Stomach (tissue), 9 donors: ENCODE results near the gene TMBIM4. TPM values are rescaled to one million over a fixed set of nuclear protein-coding genes. Genes with fewer than 3 reads are reported as not detected.

Source experiments
- DNase-seq, 2 donors: peaks; one replicate each; pipeline versions ENCODE4 v3.0.0 to v3.0.0-alpha.2; 2013 to 2019
- H3K27ac ChIP-seq, 5 donors: fragments of 200-600 bp in 4 of 5; sonication (generic) in 4 of 5; one replicate each; pipeline ENCODE4 v1.5.1; 2013 to 2019; ENCODE audit warnings: mild to moderate bottlenecking in 1 of 5, moderate library complexity in 1 of 5
- H3K27me3 ChIP-seq, 3 donors: fragments of 200-600 bp; sonication (generic); one replicate each; pipeline ENCODE4 v1.5.1; 2017 to 2019; ENCODE audit warnings: mixed run types in 1 of 3
- H3K36me3 ChIP-seq, 4 donors: fragments of 200-600 bp; sonication (generic); 1 replicate in 3 of 4; 2 replicates in 1 of 4; pipeline ENCODE4 v1.5.1; 2016 to 2019
- H3K4me1 ChIP-seq, 4 donors: fragments of 200-600 bp; sonication (generic); one replicate each; pipeline ENCODE4 v1.5.1; 2016 to 2019
- H3K4me3 ChIP-seq, 4 donors: fragments of 200-600 bp; sonication (generic) in 3 of 4; one replicate each; pipeline ENCODE4 v1.5.1; 2016 to 2019; ENCODE audit warnings: mild to moderate bottlenecking in 1 of 4
- H3K9me3 ChIP-seq, 4 donors: fragments of 200-600 bp; sonication (generic); one replicate each; pipeline ENCODE4 v1.5.1; 2016 to 2019
- EP300 ChIP-seq: sonication (generic); formaldehyde crosslinking; IDR thresholded peaks from one replicate; pipeline ENCODE4 v1.6.1; 2017; ENCODE audit warnings: antibody characterized with exemption
- POLR2A ChIP-seq, 4 donors: fragments of 450-650 bp; IDR thresholded peaks; one replicate each; pipeline ENCODE4 v1.6.1; 2016; ENCODE audit warnings: antibody characterized with exemption in 4 of 4, control low read depth in 2 of 4, mild to moderate bottlenecking in 1 of 4, moderate library complexity in 1 of 4
- POLR2AphosphoS5 ChIP-seq, 3 donors: sonication (generic); formaldehyde crosslinking; IDR thresholded peaks; one replicate each; pipeline ENCODE4 v1.6.1; 2016; ENCODE audit warnings: antibody characterized with exemption in 3 of 3
- WGBS, 5 donors: extraction: QIAGEN DNeasy Blood & Tissue Kit in 3 of 5; methylation state at CpG; one replicate each; pipeline versions ENCODE4 v1.1.5 to v1.1.7; 2013 to 2018; 5-methylcytosine and 5-hydroxymethylcytosine counted together
- intact Hi-C: fragments of 100-400 bp; cut with DNase I; formaldehyde crosslinking; loops from one replicate; pipeline ENCODE4 v1.15.1; 2023; ENCODE audit warnings: low total_unique reads
- polyA plus RNA-seq, 3 donors: library from polyadenylated mRNA; stranded (reverse); fragments of 200-250 nt; gene quantifications; one replicate each; pipeline ENCODE4 v1.2.3, GENCODE V29; 2013
- total RNA-seq, 5 donors: library from RNA; depleted of rRNA; stranded (reverse); fragments of >200 nt; gene quantifications; one replicate each; pipeline versions ENCODE4 v1.1.0 to v1.2.3, GENCODE V29; 2014 to 2016
- TF ChIP-seq, protein P1 (sequence below), 7 experiments: fragments of 450-650 bp in 4 of 7; fragments of 200-600 bp in 3 of 7; sonication (generic) in 3 of 7; IDR thresholded peaks; one replicate each; pipeline ENCODE4 v1.5.1; 2016 to 2019; ENCODE audit warnings: antibody characterized with exemption in 7 of 7, control low read depth in 2 of 7, mild to moderate bottlenecking in 1 of 7
- donor health status: healthy with polysubstance abuse.
- donor health status: Bipolar disorder and iron deficiency.
- donor health status: healthy.

Gene TMBIM4
- total and polyA plus RNA-seq, 8 donors = 19.4 to 117 (median 94.6) TPM

DNA sequence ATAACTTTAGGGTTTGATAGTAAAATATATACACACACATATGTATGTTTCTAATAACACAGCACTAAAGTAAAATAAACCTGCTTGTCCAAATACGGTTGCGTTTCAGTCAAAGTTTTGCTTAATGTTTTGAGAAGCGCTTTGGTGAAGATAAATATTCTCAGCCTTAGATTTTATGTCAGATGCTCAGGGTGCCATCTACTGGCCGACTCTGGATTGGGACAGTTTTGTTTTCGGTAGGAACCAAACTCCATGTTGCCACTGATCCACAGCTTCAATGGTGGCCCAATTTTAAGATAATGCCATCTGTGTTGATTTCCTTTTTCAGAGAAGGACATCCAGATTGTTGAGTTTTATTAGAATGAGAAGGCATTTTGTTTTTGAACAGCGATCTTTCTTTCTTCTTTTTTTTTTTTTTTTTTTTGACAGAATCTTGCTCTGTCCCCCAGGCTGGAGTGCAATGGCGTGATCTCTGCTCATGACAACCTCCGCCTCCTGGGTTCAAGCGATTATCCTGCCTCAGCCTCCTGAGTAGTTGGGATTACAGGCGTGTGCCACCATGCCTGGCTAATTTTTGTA, 82.3 kb downstream of the TMBIM4 start:
- TF ChIP-seq EP300 (no peak), POLR2A (IDR thresholded peaks at IDR 0.05) (no peak), POLR2AphosphoS5 (IDR thresholded peaks at IDR 0.05) (no peak)
- TF ChIP-seq, protein P1, sequence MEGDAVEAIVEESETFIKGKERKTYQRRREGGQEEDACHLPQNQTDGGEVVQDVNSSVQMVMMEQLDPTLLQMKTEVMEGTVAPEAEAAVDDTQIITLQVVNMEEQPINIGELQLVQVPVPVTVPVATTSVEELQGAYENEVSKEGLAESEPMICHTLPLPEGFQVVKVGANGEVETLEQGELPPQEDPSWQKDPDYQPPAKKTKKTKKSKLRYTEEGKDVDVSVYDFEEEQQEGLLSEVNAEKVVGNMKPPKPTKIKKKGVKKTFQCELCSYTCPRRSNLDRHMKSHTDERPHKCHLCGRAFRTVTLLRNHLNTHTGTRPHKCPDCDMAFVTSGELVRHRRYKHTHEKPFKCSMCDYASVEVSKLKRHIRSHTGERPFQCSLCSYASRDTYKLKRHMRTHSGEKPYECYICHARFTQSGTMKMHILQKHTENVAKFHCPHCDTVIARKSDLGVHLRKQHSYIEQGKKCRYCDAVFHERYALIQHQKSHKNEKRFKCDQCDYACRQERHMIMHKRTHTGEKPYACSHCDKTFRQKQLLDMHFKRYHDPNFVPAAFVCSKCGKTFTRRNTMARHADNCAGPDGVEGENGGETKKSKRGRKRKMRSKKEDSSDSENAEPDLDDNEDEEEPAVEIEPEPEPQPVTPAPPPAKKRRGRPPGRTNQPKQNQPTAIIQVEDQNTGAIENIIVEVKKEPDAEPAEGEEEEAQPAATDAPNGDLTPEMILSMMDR (IDR thresholded peaks at IDR 0.05) = peak in 5 of 7 experiments; percentile 13 to 69 (median 52)
- Histone ChIP-seq H3K4me3 (no peak overlapping the region), H3K27ac (no peak overlapping the region), H3K27me3 (no peaks in the 10 kb centered on the region), H3K9me3 (peaks cover 0 to 11% (median 2%) of the 10 kb centered on the region in 4 donors), H3K36me3 (no peaks in the 10 kb centered on the region), H3K4me1 (peaks cover 0 to 5% (median 0%) of the 10 kb centered on the region in 4 donors)
- intact Hi-C loops = no loop called here
- DNase-seq = peak; percentile 60 to 88
- 31 to 37% (median 32%) methylated on average over 10 of the region's 10 CpGs for WGBS, 5 donors

DNA sequence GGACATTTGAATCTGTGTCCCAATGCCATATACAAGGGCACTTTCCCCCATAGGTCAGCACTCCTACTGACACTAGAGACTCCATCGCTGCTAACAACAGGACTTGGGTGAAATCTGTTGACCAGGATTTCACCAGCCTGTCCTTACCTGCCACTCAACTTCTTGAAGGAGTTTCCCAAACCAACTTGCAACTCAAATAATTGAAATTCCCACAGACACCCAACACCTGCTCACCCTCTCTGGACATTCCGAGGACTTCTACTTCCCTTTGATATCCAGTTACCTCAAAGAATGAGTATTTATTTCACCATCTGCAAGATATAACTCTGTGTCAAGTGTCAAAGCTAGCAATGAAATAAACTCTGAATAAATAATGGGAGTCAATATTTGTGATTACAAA, 83.8 kb downstream of the TMBIM4 start:
- Histone ChIP-seq H3K36me3 (no peaks in the 10 kb centered on the region), H3K9me3 (peaks cover 0 to 11% (median 2%) of the 10 kb centered on the region in 4 donors), H3K27me3 (no peaks in the 10 kb centered on the region), H3K27ac (no peak overlapping the region), H3K4me1 (no peaks in the 10 kb centered on the region), H3K4me3 (no peak overlapping the region)
- TF ChIP-seq, protein P1 (IDR thresholded peaks at IDR 0.05) = no peak
- no peak for TF ChIP-seq POLR2A (IDR thresholded peaks at IDR 0.05)
- no peak for TF ChIP-seq EP300
- TF ChIP-seq POLR2AphosphoS5 (IDR thresholded peaks at IDR 0.05) = no peak
- 65 to 91% (median 83%) methylated on average over 2 of the region's 2 CpGs for WGBS, 5 donors
- DNase-seq = no peak
- intact Hi-C loops = no loop called here

Other genes with a start within 250 kb of the TMBIM4 start
- gene LLPH, start 39.2 kb downstream of the TMBIM4 start, total RNA-seq = 10 to 100 TPM in 2 of 5 donors, 1 to 10 TPM in 2, under 1 TPM in 1; 0.29 to 15.8 (median 9.8) TPM
- 10 to 100 TPM; 14.4 to 28.1 (median 19.0) TPM for gene LLPH, start 39.2 kb downstream of the TMBIM4 start, polyA plus RNA-seq
- gene IRAK3, start 19.2 kb upstream of the TMBIM4 start, total RNA-seq = 10 to 100 TPM in 2 of 5 donors, 1 to 10 TPM in 3; 1.4 to 38.2 (median 6.7) TPM
- gene IRAK3, start 19.2 kb upstream of the TMBIM4 start, polyA plus RNA-seq = 1 to 10 TPM; 3.6 to 4.3 (median 3.7) TPM
- gene HELB, start 132.5 kb upstream of the TMBIM4 start, total RNA-seq = 10 to 100 TPM in 1 of 5 donors, 1 to 10 TPM in 2, under 1 TPM in 2; 0.58 to 10.1 (median 3.6) TPM
- gene HELB, start 132.5 kb upstream of the TMBIM4 start, polyA plus RNA-seq = under 1 TPM; 0.31 to 0.50 (median 0.46) TPM